ENCODE results near the gene ARHGAP10.

DNA sequence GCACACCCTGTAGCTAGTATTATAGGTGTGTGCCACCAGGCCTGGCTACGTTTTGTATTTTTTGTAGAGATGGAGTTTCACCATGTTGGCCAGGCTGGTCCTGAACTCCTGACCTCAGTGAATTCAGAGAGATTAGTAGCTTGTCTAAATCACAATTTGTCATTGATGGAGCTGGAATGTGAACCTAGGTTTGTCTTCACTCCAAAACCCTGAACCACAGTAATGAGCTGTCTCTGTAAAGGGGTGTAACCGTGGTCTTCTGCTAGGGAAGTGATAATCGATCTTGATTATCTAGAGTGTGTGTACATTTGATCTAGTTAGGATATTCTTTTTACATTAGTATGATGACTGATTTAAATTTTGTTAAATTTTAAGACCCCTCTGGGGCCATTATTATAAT, 8.3 kb downstream of the ARHGAP10 start:
- TF ChIP-seq, protein P1, sequence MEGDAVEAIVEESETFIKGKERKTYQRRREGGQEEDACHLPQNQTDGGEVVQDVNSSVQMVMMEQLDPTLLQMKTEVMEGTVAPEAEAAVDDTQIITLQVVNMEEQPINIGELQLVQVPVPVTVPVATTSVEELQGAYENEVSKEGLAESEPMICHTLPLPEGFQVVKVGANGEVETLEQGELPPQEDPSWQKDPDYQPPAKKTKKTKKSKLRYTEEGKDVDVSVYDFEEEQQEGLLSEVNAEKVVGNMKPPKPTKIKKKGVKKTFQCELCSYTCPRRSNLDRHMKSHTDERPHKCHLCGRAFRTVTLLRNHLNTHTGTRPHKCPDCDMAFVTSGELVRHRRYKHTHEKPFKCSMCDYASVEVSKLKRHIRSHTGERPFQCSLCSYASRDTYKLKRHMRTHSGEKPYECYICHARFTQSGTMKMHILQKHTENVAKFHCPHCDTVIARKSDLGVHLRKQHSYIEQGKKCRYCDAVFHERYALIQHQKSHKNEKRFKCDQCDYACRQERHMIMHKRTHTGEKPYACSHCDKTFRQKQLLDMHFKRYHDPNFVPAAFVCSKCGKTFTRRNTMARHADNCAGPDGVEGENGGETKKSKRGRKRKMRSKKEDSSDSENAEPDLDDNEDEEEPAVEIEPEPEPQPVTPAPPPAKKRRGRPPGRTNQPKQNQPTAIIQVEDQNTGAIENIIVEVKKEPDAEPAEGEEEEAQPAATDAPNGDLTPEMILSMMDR (conservative IDR thresholded peaks at IDR 0.05; ENCODE audit: low read length), result no peak
- no peak for TF ChIP-seq EZH2phosphoT487 (IDR thresholded peaks at IDR 0.05; ENCODE audit: borderline replicate concordance, low read depth, low read length)
